Kidney (tissue), 14 donors: ENCODE data around the gene SLC7A4. TPM values are rescaled to one million over a fixed set of nuclear protein-coding genes. Genes with fewer than 3 reads are reported as not detected.

Experiments used
- DNase-seq, 5 donors: peaks; one replicate each; pipeline ENCODE4 v3.0.0-alpha.2; 2013 to 2020
- FAIRE-seq: peaks from 2 replicates; lab custom pipeline; 2012; peaks lifted over from hg19 to GRCh38; lab: Jason Lieb, UNC
- H3K27ac ChIP-seq, 2 donors: one replicate each; pipeline ENCODE4 v1.7.0; 2013; ENCODE audit warnings: low read depth in 2 of 2, low read length in 2 of 2, inconsistent platforms in 1 of 2
- H3K27me3 ChIP-seq: one replicate; pipeline ENCODE4 v1.7.1; 2013; ENCODE audit warnings: low read length, inconsistent platforms; ENCODE audit not compliant: control insufficient read depth, insufficient read depth
- H3K36me3 ChIP-seq, 3 donors: one replicate each; pipeline versions ENCODE4 v1.7.0 to v1.7.1; 2013; ENCODE audit warnings: low read length in 3 of 3, control low read depth in 1 of 3, inconsistent platforms in 1 of 3; ENCODE audit not compliant: insufficient read depth in 3 of 3, control insufficient read depth in 2 of 3
- H3K4me1 ChIP-seq, 3 donors: one replicate each; pipeline versions ENCODE4 v1.7.0 to v1.7.1; 2013; ENCODE audit warnings: low read length in 3 of 3, inconsistent platforms in 1 of 3, low read depth in 1 of 3; ENCODE audit not compliant: control insufficient read depth in 2 of 3, insufficient read depth in 2 of 3
- H3K4me3 ChIP-seq, 3 donors: one replicate each; pipeline versions ENCODE4 v1.7.0 to v1.8.1; 2013; ENCODE audit warnings: low read length in 3 of 3, control low read depth in 1 of 3, inconsistent platforms in 1 of 3
- H3K9ac ChIP-seq, 3 donors: one replicate each; pipeline versions ENCODE4 v1.7.0 to v1.7.1; 2013; ENCODE audit warnings: low read length in 3 of 3, control low read depth in 1 of 3, inconsistent platforms in 1 of 3
- H3K9me3 ChIP-seq, 3 donors: one replicate each; pipeline versions ENCODE4 v1.7.0 to v1.7.1; 2013; ENCODE audit warnings: low read length in 3 of 3, control low read depth in 1 of 3, inconsistent platforms in 1 of 3; ENCODE audit not compliant: control insufficient read depth in 2 of 3, insufficient read depth in 1 of 3
- CTCF ChIP-seq: IDR thresholded peaks from 3 replicates; pipeline ENCODE4 v1.5.1; 2012; ENCODE audit warnings: mild to moderate bottlenecking, moderate library complexity, borderline replicate concordance; ENCODE audit not compliant: insufficient read depth; ENCODE audit errors: extremely low read depth
- intact Hi-C: fragments of 100-400 bp; cut with DNase I; formaldehyde crosslinking; loops from one replicate; pipeline ENCODE4 v1.11.1; 2022
- polyA plus RNA-seq: library from polyadenylated mRNA; stranded (reverse); fragments of 350-450 nt; fragmentation: Illumina TruSeq; extraction: RNeasy Lipid Tissue Mini Kit (QIAGEN cat#74804); gene quantifications from one replicate; pipeline ENCODE4 v1.2.3, GENCODE V29; 2014; ENCODE audit warnings: low read depth, low replicate concordance; ENCODE audit not compliant: insufficient read depth
- total RNA-seq: library from RNA; stranded (reverse); fragmentation: NEBNext Ultra II Directional; extraction: Animal tissue kit (Norgen Biotek cat#: 25700); gene quantifications from one replicate; pipeline ENCODE4 v1.2.1, GENCODE V29; 2021
- donor health status: control.
- donor health status: control.
- donor health status: control.
- donor health status: control.
- donor health status: control.
- donor health status: DM: yes; HTN: yes; CAD: no.
- donor health status: Normal renal cell carcinoma (clear cell type).

SLC7A4 gene
- total and polyA plus RNA-seq, 2 donors from 2014 or later = 0.57 to 1.2 TPM

GRCh38 chr22:20987375-20987774, 45.0 kb downstream of the SLC7A4 start:
- no peak overlapping the region for H3K9ac ChIP-seq
- H3K27me3 ChIP-seq = no peaks in the 10 kb centered on the region
- DNase-seq (peak in 1 of 5 donors; percentile 66), FAIRE-seq (no peak)
- no peaks in the 10 kb centered on the region for H3K9me3 ChIP-seq
- no peak overlapping the region for H3K27ac ChIP-seq
- H3K4me1 ChIP-seq = peaks cover 0 to 7% (median 6%) of the 10 kb centered on the region in 3 donors
- intact Hi-C loops = no loop called here
- peaks cover 0 to 13% (median 3%) of the 10 kb centered on the region in 3 donors for H3K36me3 ChIP-seq
- no peak overlapping the region for H3K4me3 ChIP-seq
- TF ChIP-seq CTCF = no peak

- Histone ChIP-seq H3K36me3 (peaks cover 0 to 5% (median 2%) of the 10 kb centered on the region in 3 donors), H3K9me3 (no peaks in the 10 kb centered on the region), H3K4me3 (no peak overlapping the region), H3K27me3 (no peaks in the 10 kb centered on the region), H3K9ac (no peak overlapping the region), H3K27ac (no peak overlapping the region), H3K4me1 (peaks cover 0 to 9% (median 9%) of the 10 kb centered on the region in 3 donors)
- intact Hi-C loops = no loop called here
- FAIRE-seq (no peak), DNase-seq (no peak)
- no peak for TF ChIP-seq CTCF
Observed at GRCh38 chr22:20986365-20986764, 46.0 kb downstream of the SLC7A4 start.

GRCh38 chr22:20985720-20986119, 46.6 kb downstream of the SLC7A4 start:
- no peak for TF ChIP-seq CTCF
- no peak overlapping the region for H3K27ac ChIP-seq
- no peak overlapping the region for H3K9ac ChIP-seq
- peaks cover 0 to 5% (median 2%) of the 10 kb centered on the region in 3 donors for H3K36me3 ChIP-seq
- H3K4me3 ChIP-seq = no peak overlapping the region
- FAIRE-seq (no peak), DNase-seq (peak in 1 of 5 donors; percentile 32)
- intact Hi-C loops = no loop called here
- H3K9me3 ChIP-seq = no peaks in the 10 kb centered on the region
- H3K27me3 ChIP-seq = no peaks in the 10 kb centered on the region
- peaks cover 0 to 16% (median 15%) of the 10 kb centered on the region in 3 donors for H3K4me1 ChIP-seq
